Gastrocnemius medialis (tissue), 4 donors: ENCODE measurements around the gene UNK. TPM values are rescaled to one million over a fixed set of nuclear protein-coding genes. Genes with fewer than 3 reads are reported as not detected.
A peak's percentile ranks its signal among the peaks of the same experiment; 100 is the strongest.

Experiments used
- ATAC-seq, 2 donors: fragments of 150-250 bp; one replicate each; pipeline ENCODE4 v1.9.1; 2016
- DNase-seq, 2 donors: peaks; one replicate each; pipeline ENCODE4 v3.0.0-alpha.2; 2019
- H3K27ac ChIP-seq, 4 donors: fragments of 200-600 bp; sonication (generic); 1 replicate in 1 of 4; 2 replicates in 3 of 4; pipeline ENCODE4 v1.5.1; 2016 to 2018; ENCODE audit warnings: mild to moderate bottlenecking in 2 of 4, moderate library complexity in 1 of 4
- H3K27me3 ChIP-seq, 3 donors: fragments of 200-600 bp; sonication (generic) in 2 of 3; 1 replicate in 1 of 3; 2 replicates in 2 of 3; pipeline versions ENCODE4 v1.5.1 to v1.6.0; 2016 to 2019; ENCODE audit warnings: mild to moderate bottlenecking in 1 of 3, moderate library complexity in 1 of 3
- H3K36me3 ChIP-seq, 2 donors: fragments of 200-600 bp; sonication (generic) in 1 of 2; one replicate each; pipeline ENCODE4 v1.5.1; 2017 to 2018
- H3K4me1 ChIP-seq, 2 donors: fragments of 200-600 bp; sonication (generic) in 1 of 2; one replicate each; pipeline ENCODE4 v1.5.1; 2016 to 2017; ENCODE audit warnings: mild to moderate bottlenecking in 2 of 2
- H3K4me3 ChIP-seq, 4 donors: fragments of 200-600 bp; sonication (generic) in 3 of 4; 1 replicate in 1 of 4; 2 replicates in 3 of 4; pipeline ENCODE4 v1.5.1; 2016 to 2019; ENCODE audit warnings: mild to moderate bottlenecking in 2 of 4
- H3K9me3 ChIP-seq, 3 donors: fragments of 200-600 bp; sonication (generic) in 2 of 3; 1 replicate in 1 of 3; 2 replicates in 2 of 3; pipeline ENCODE4 v1.5.1; 2016 to 2019
- POLR2A ChIP-seq, 2 donors: fragments of 450-650 bp; IDR thresholded peaks; one replicate each; pipeline ENCODE4 v1.6.1; 2017; ENCODE audit warnings: antibody characterized with exemption in 2 of 2, mild to moderate bottlenecking in 2 of 2, moderate library complexity in 2 of 2
- in situ Hi-C, 4 donors: fragments of 200-750 bp; cut with MboI; loops; one replicate each; pipeline versions ENCODE4 v1.15.0 to v1.8.0; 2017; ENCODE audit warnings: low sequenced_read_pairs in 4 of 4
- intact Hi-C: fragments of 100-400 bp; cut with DNase I; formaldehyde crosslinking; loops from one replicate; pipeline ENCODE4 v1.15.1; 2023; ENCODE audit warnings: low total_unique reads
- total RNA-seq, 4 donors: library from RNA; depleted of rRNA; stranded (reverse); fragments of >200 nt; gene quantifications; one replicate each; pipeline versions ENCODE4 v1.1.0 to v1.2.3, GENCODE V29; 2016
- TF ChIP-seq, protein P1 (sequence below), 5 experiments: fragments of 450-650 bp in 3 of 5; fragments of 200-600 bp in 2 of 5; sonication (generic) in 2 of 5; IDR thresholded peaks in 4 of 5; conservative IDR thresholded peaks in 1 of 5; 1 replicate in 4 of 5; 2 replicates in 1 of 5; pipeline ENCODE4 v1.5.1; 2016 to 2019; ENCODE audit warnings: antibody characterized with exemption in 5 of 5, mild to moderate bottlenecking in 3 of 5, moderate library complexity in 3 of 5

Gene UNK
- total RNA-seq, 4 donors from 2014 or later: 10.4 to 19.2 (median 13.1) TPM

DNA sequence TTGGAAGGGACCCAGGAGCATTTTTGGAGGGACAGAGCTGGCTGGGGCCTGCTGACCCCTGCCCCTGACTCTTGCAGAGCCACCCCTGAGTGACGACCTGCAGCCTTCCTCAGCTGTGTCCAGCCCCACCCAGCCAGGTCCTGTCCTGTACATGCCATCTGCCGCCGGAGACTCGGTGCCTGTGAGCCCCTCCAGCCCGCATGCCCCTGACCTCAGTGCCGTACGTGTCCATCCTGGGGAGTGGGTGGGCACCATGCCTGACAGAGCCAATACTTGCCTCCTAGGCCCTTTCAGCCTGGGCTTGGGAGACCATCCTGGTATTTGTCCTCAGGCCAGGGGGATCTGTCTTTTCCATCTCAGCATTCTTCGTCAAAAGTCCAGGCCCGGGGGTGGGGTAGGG lies 32.1 kb downstream of the UNK start:
- Histone ChIP-seq H3K27me3 (no peaks in the 10 kb centered on the region), H3K9me3 (no peaks in the 10 kb centered on the region), H3K27ac (no peak overlapping the region), H3K36me3 (peaks cover 0 to 95% of the 10 kb centered on the region in 2 donors), H3K4me3 (no peak overlapping the region), H3K4me1 (no peaks in the 10 kb centered on the region)
- intact Hi-C loops: no loop called here
- ATAC-seq: no peak
- TF ChIP-seq, protein P1, sequence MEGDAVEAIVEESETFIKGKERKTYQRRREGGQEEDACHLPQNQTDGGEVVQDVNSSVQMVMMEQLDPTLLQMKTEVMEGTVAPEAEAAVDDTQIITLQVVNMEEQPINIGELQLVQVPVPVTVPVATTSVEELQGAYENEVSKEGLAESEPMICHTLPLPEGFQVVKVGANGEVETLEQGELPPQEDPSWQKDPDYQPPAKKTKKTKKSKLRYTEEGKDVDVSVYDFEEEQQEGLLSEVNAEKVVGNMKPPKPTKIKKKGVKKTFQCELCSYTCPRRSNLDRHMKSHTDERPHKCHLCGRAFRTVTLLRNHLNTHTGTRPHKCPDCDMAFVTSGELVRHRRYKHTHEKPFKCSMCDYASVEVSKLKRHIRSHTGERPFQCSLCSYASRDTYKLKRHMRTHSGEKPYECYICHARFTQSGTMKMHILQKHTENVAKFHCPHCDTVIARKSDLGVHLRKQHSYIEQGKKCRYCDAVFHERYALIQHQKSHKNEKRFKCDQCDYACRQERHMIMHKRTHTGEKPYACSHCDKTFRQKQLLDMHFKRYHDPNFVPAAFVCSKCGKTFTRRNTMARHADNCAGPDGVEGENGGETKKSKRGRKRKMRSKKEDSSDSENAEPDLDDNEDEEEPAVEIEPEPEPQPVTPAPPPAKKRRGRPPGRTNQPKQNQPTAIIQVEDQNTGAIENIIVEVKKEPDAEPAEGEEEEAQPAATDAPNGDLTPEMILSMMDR (IDR thresholded peaks at IDR 0.05 in 4 of 5, conservative IDR thresholded peaks at IDR 0.05 in 1 of 5): no peak
- TF ChIP-seq POLR2A (IDR thresholded peaks at IDR 0.05): no peak
- peak in 1 of 2 donors; percentile 10 for DNase-seq
- in situ Hi-C loops: no loop called here

DNA sequence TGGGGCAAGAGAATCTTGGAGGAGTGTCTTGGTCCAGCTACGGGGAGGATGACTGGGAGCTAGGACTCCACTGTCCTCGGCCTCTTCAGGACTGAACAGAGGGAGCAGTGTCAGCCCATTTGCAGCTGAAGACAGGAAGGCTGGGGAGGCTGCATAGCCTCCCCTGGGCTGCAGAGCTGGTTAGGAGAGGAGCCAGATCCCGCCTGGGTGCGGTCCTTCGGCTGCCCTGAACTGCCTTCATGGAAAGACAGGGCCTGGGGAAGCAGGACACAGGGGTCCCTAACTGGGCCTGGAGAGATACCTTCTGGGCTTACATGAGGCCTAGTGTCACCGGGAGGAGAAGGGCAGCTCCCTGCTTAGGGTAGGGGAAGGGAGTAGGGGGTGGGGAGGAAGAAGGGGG lies 33.0 kb downstream of the UNK start:
- Histone ChIP-seq H3K9me3 (no peaks in the 10 kb centered on the region), H3K27ac (no peak overlapping the region), H3K36me3 (peaks cover 0 to 94% of the 10 kb centered on the region in 2 donors), H3K4me3 (no peak overlapping the region), H3K27me3 (no peaks in the 10 kb centered on the region), H3K4me1 (no peaks in the 10 kb centered on the region)
- no peak for DNase-seq
- no peak for ATAC-seq
- intact Hi-C loops (no loop called here), in situ Hi-C loops (no loop called here)
- TF ChIP-seq POLR2A (IDR thresholded peaks at IDR 0.05): no peak
- TF ChIP-seq, protein P1 (IDR thresholded peaks at IDR 0.05 in 4 of 5, conservative IDR thresholded peaks at IDR 0.05 in 1 of 5): no peak

DNA sequence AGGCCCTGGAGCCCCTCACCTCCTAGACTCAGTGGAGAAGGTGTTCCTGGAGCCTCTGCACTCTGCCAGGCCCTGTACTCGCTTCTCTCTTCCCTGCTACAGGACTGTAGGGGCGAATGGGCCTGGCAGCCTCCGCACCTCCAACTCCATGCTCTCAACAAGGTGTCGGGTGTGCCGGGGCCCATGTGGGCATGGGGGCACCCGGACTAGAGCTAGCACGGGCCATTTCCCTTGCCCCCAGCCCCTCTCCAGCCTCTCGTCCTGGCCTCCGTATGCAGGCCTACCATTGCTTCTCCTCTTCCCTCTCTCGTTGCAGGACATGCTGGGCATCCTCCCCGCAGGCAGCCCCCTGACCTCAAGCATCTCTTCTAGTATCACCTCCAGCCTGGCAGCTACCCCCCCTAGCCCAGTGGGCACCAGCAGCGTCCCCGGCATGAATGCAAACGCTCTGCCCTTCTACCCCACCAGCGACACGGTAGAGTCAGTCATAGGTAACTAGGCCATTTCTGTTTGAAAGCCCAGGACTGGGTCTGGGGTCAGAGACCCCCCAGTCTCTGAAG lies 33.8 kb downstream of the UNK start:
- in situ Hi-C loops (no loop called here), intact Hi-C loops (no loop called here)
- H3K36me3 ChIP-seq: peaks cover 0 to 92% of the 10 kb centered on the region in 2 donors
- H3K4me1 ChIP-seq: no peaks in the 10 kb centered on the region
- no peak for ATAC-seq
- H3K9me3 ChIP-seq: no peaks in the 10 kb centered on the region
- H3K27ac ChIP-seq: no peak overlapping the region
- H3K27me3 ChIP-seq: no peaks in the 10 kb centered on the region
- TF ChIP-seq POLR2A (IDR thresholded peaks at IDR 0.05): no peak
- TF ChIP-seq, protein P1 (IDR thresholded peaks at IDR 0.05 in 4 of 5, conservative IDR thresholded peaks at IDR 0.05 in 1 of 5): no peak
- no peak for DNase-seq
- no peak overlapping the region for H3K4me3 ChIP-seq

DNA sequence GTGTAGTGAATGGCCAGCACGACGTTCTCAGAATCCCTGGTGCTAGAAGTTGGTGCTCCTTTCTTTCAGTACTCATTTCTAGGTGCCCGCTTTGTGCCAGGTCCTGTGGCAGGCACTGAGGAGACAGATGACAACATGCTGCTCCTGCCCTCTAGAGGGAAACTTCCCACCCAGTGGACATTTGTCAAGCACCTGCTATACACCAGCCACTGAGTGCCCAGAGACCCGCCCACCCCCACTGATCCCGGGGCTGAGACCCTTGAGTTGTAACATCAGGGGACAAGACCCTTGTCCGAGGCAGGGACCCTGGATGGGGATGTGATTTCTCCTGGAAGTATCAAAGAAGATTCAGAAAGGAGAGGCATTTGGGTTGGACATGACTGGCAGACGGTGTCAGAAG lies 34.5 kb downstream of the UNK start:
- DNase-seq: no peak
- no peak overlapping the region for H3K4me3 ChIP-seq
- in situ Hi-C loops: no loop called here

More for the DNA sequence above, 34.5 kb downstream of the UNK start:
- no peak overlapping the region for H3K27ac ChIP-seq
- peaks cover 0 to 92% of the 10 kb centered on the region in 2 donors for H3K36me3 ChIP-seq
- intact Hi-C loops: no loop called here
- no peaks in the 10 kb centered on the region for H3K27me3 ChIP-seq
- TF ChIP-seq, protein P1 (IDR thresholded peaks at IDR 0.05 in 4 of 5, conservative IDR thresholded peaks at IDR 0.05 in 1 of 5): no peak
- no peak for TF ChIP-seq POLR2A (IDR thresholded peaks at IDR 0.05)
- ATAC-seq: no peak
- H3K4me1 ChIP-seq: no peaks in the 10 kb centered on the region
- H3K9me3 ChIP-seq: no peaks in the 10 kb centered on the region
